HepG2 (cell line): ENCODE results near the gene TMEM141. TPM values are rescaled to one million over a fixed set of nuclear protein-coding genes. Genes with fewer than 3 reads are reported as not detected.

Experiments
- ATAC-seq: fragments of 200-7000 bp; cut with Tn5 transposase; 3 replicates; pipeline ENCODE4 v1.9.1; 2020; ENCODE audit warnings: mild to moderate bottlenecking, moderate library complexity
- BruUV-seq: library from RNA; stranded (reverse); fragments of 400-500 nt; replicated peaks from 2 replicates; lab custom pipeline; 2021; lab: Mats Ljungman, UMichigan
- CTCF ChIA-PET: fragments of 300-600 bp; formaldehyde crosslinking; extraction: SDS; loops from one replicate; lab custom pipeline; 2021; ENCODE audit warnings: low total read pairs, inconsistent platforms, low intra/inter-chr PET ratio; lab: Yijun Ruan, JAX
- POLR2A ChIA-PET: fragments of 350-600 bp; sonication (Branson Sonifier 250); formaldehyde crosslinking; loops from one replicate; lab custom pipeline; 2020; ENCODE audit warnings: antibody characterized with exemption, inconsistent platforms; lab: Yijun Ruan, JAX
- DNase-seq: peaks from one replicate; pipeline ENCODE4 v3.0.0-alpha.2; 2015; ENCODE audit warnings: low spot score
- FAIRE-seq: peaks from 3 replicates; lab custom pipeline; 2011; peaks lifted over from hg19 to GRCh38; lab: Jason Lieb, UNC
- H2AFZ ChIP-seq: one replicate; pipeline ENCODE4 v1.6.1; 2011; ENCODE audit warnings: low read length, inconsistent platforms
- H3K27ac ChIP-seq: fragments of 300-600 bp; 3 replicates; pipeline ENCODE4 v1.8.0; 2011; ENCODE audit warnings: mixed run types, mild to moderate bottlenecking, mixed read lengths, low read length, inconsistent platforms; ENCODE audit not compliant: insufficient read depth; ENCODE audit errors: extremely low read length
- H3K27me3 ChIP-seq, 2 experiments: fragments of 200-600 bp in 1 of 2; 2 replicates in 1 of 2; 3 replicates in 1 of 2; pipeline versions ENCODE4 v1.6.0 to v1.8.0; 2011; ENCODE audit warnings: low read length in 2 of 2, mild to moderate bottlenecking in 2 of 2, moderate library complexity in 2 of 2, inconsistent platforms in 1 of 2; ENCODE audit not compliant: insufficient read depth in 2 of 2, control insufficient read depth in 1 of 2
- H3K36me3 ChIP-seq, 2 experiments: fragments of 200-600 bp in 1 of 2; replicated peaks in 1 of 2; 2 replicates in 1 of 2; 3 replicates in 1 of 2; pipeline versions ENCODE4 v1.5.1 to v1.8.0; 2011; ENCODE audit warnings: low read length in 2 of 2, inconsistent platforms in 1 of 2; ENCODE audit not compliant: insufficient read depth in 2 of 2, control insufficient read depth in 1 of 2
- H3K4me1 ChIP-seq: 2 replicates; pipeline ENCODE4 v1.5.1; 2012; ENCODE audit warnings: low read length, inconsistent platforms; ENCODE audit not compliant: insufficient read depth
- H3K4me2 ChIP-seq: 2 replicates; pipeline ENCODE4 v1.6.0; 2011; ENCODE audit warnings: low read depth, low read length, inconsistent platforms
- H3K4me3 ChIP-seq, 3 experiments: fragments of 200-600 bp in 1 of 3; sonication (generic), shearing (Covaris generic) in 1 of 3; replicated peaks in 1 of 3; 2 replicates each; pipeline ENCODE4 v1.5.1; 2011 to 2016; ENCODE audit warnings: low read length in 3 of 3, inconsistent platforms in 2 of 3, low read depth in 2 of 3, mild to moderate bottlenecking in 2 of 3, control low read depth in 1 of 3, mixed read lengths in 1 of 3; ENCODE audit not compliant: insufficient read depth in 1 of 3
- H3K79me2 ChIP-seq: one replicate; pipeline ENCODE4 v1.6.1; 2011; ENCODE audit warnings: low read length, inconsistent platforms; ENCODE audit not compliant: insufficient read depth
- H3K9ac ChIP-seq: 2 replicates; pipeline ENCODE4 v1.6.0; 2011; ENCODE audit warnings: mild to moderate bottlenecking, low read depth, low read length, inconsistent platforms; ENCODE audit not compliant: insufficient read depth
- H3K9me3 ChIP-seq: 2 replicates; pipeline ENCODE4 v1.5.1; 2012; ENCODE audit warnings: mild to moderate bottlenecking, low read length
- H4K20me1 ChIP-seq: 2 replicates; pipeline ENCODE4 v1.6.0; 2011; ENCODE audit warnings: inconsistent platforms, mild to moderate bottlenecking, low read length, moderate library complexity; ENCODE audit not compliant: insufficient read depth
- DNMT1 ChIP-seq: sonication (generic); formaldehyde crosslinking; IDR thresholded peaks from 2 replicates; pipeline ENCODE4 v1.5.1; 2020; ENCODE audit warnings: mild to moderate bottlenecking, missing genetic modification reagents
- GTF2F1 ChIP-seq: fragments of 150-350 bp; IDR thresholded peaks from 2 replicates; pipeline ENCODE4 v1.6.1; 2014; ENCODE audit warnings: low read length
- HNF4G ChIP-seq, 2 experiments: sonication (generic) in 1 of 2; formaldehyde crosslinking in 1 of 2; IDR thresholded peaks; 2 replicates each; pipeline versions ENCODE4 v1.4.0 to v1.6.1; 2011 to 2020; ENCODE audit warnings: borderline replicate concordance in 2 of 2, low read depth in 2 of 2, mild to moderate bottlenecking in 2 of 2, low read length in 1 of 2, missing genetic modification reagents in 1 of 2, moderate library complexity in 1 of 2
- RFXAP ChIP-seq: sonication (generic); formaldehyde crosslinking; IDR thresholded peaks from 2 replicates; pipeline ENCODE4 v1.4.0; 2020; ENCODE audit warnings: missing genetic modification reagents, borderline replicate concordance
- TCF7 ChIP-seq: sonication (generic); IDR thresholded peaks from 2 replicates; pipeline ENCODE4 v1.6.1; 2016; ENCODE audit warnings: antibody characterized with exemption, low read depth
- YY1 ChIP-seq: IDR thresholded peaks from 2 replicates; pipeline ENCODE4 v1.6.1; 2011; ENCODE audit warnings: low read length, low read depth, moderate library complexity, mild to moderate bottlenecking; ENCODE audit not compliant: insufficient read depth, insufficient replicate concordance
- ZBTB7B ChIP-seq: sonication (generic); formaldehyde crosslinking; IDR thresholded peaks from 2 replicates; pipeline ENCODE4 v1.4.0; 2020; ENCODE audit warnings: missing genetic modification reagents
- ZNF552 ChIP-seq: sonication (generic); formaldehyde crosslinking; IDR thresholded peaks from 2 replicates; pipeline ENCODE4 v1.9.0; 2022; ENCODE audit warnings: missing genetic modification reagents, mild to moderate bottlenecking, borderline replicate concordance
- ZNF605 ChIP-seq: sonication (generic); formaldehyde crosslinking; IDR thresholded peaks from 2 replicates; pipeline ENCODE4 v1.8.0; 2022; ENCODE audit warnings: mild to moderate bottlenecking, missing genetic modification reagents
- ZNF788 ChIP-seq: sonication (generic); formaldehyde crosslinking; IDR thresholded peaks from 2 replicates; pipeline ENCODE4 v1.5.0; 2020; ENCODE audit warnings: mild to moderate bottlenecking, missing genetic modification reagents, borderline replicate concordance
- WGBS: methylation state at CpG from one replicate; pipeline ENCODE4 v1.1.6; 2017; ENCODE audit warnings: low lambda C conversion rate; 5-methylcytosine and 5-hydroxymethylcytosine counted together
- in situ Hi-C: cut with HindIII; loops from 2 replicates; pipeline ENCODE4 v1.10.0; 2017; ENCODE audit warnings: low pct_unique_long_range_greater_than_20kb; ENCODE audit not compliant: extremely low pct_ligation_motif_present
- intact Hi-C: fragments of 100-400 bp; cut with micrococcal nuclease; formaldehyde crosslinking; loops from one replicate; pipeline ENCODE4 v1.10.0; 2022; ENCODE audit not compliant: unreplicated experiment
- polyA plus RNA-seq, 8 experiments: library from polyadenylated mRNA; depleted of rRNA in 3 of 8; stranded (reverse) in 7 of 8; unstranded in 1 of 8; fragments of >200 nt; fragmentation: Illumina TruSeq in 4 of 8; extraction: Trizol in 4 of 8; gene quantifications; 2 replicates each; pipeline versions ENCODE4 v1.2.1 to v1.2.3, GENCODE V29; 2011 to 2016; ENCODE audit warnings: low read depth in 4 of 8, missing spikeins in 1 of 8, mixed read lengths in 1 of 8; ENCODE audit not compliant: insufficient read depth in 1 of 8
- total RNA-seq, 5 experiments: library from RNA; depleted of rRNA; stranded (reverse); fragments of >200 nt; fragmentation: Illumina TruSeq; extraction: Trizol; gene quantifications; 2 replicates each; pipeline ENCODE4 v1.2.3, GENCODE V29; 2016; ENCODE audit warnings: low read depth in 1 of 5
- TF ChIP-seq, protein P1 (sequence below): IDR thresholded peaks from 2 replicates; pipeline ENCODE4 v1.4.0; 2020; ENCODE audit warnings: mild to moderate bottlenecking, missing genetic modification reagents
- TF ChIP-seq, protein P2 (sequence below): sonication (generic); formaldehyde crosslinking; IDR thresholded peaks from 2 replicates; pipeline ENCODE4 v1.5.0; 2020; ENCODE audit warnings: missing genetic modification reagents
- TF ChIP-seq, protein P3 (sequence below): sonication (generic); formaldehyde crosslinking; IDR thresholded peaks from 2 replicates; pipeline ENCODE4 v1.8.1; 2023; ENCODE audit warnings: mild to moderate bottlenecking, inconsistent platforms, moderate library complexity, missing genetic modification reagents, borderline replicate concordance
- TF ChIP-seq, protein P4 (sequence below): sonication (generic); formaldehyde crosslinking; IDR thresholded peaks from 2 replicates; pipeline ENCODE4 v1.4.0; 2020; ENCODE audit warnings: missing genetic modification reagents, borderline replicate concordance

TMEM141 gene
- total and polyA plus RNA-seq, 2 of the 13 experiments (the other 11 are each of a cell fraction or from before 2014, with no cell fraction given): 81.0 to 202 TPM

DNA sequence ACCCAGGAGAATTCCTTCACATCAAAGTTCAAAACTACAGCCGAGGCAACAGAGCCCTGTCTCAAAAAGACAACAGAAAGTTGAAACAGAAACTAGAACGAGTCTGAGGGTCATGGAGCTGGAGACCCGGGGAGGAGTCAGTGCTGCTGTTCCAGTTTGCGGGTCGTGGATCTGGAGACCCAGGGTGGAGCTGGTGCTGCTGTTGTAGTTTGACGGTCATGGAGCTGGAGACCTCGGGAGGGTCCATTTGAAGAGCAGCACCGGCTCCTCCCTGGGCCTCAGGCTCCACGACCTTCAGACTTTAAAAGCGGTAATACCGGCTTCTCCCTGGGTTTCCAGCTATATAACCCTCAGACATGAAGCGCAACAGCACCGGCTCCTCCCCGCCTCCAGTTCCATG lies 13.8 kb upstream of the TMEM141 start:
- Histone ChIP-seq H3K79me2 (no peaks in the 10 kb centered on the region), H4K20me1 (no peaks in the 10 kb centered on the region), H3K4me3 (peak overlapping the region; percentile 1 to 53 (median 50); a peak in 4 of 6 replicates), H3K4me1 (peaks cover 52% of the 10 kb centered on the region), H3K9me3 (peaks cover 6% of the 10 kb centered on the region; the same call in 1 of the 2 replicates), H3K9ac (peak overlapping the region; percentile 54), H3K4me2 (peak overlapping the region; percentile 80), H3K36me3 (no peaks in the 10 kb centered on the region), H2AFZ (peak overlapping the region; percentile 91), H3K27me3 (no peaks in the 10 kb centered on the region), H3K27ac (peak overlapping the region; percentile 54)
- DNase-seq (no peak), ATAC-seq (peak; percentile 60), FAIRE-seq (no peak)
- CTCF ChIA-PET: no interaction called here
- no TSS peak for BruUV-seq
- intact Hi-C loops: no loop called here
- in situ Hi-C loops: loop anchor here (10.0 kb wide), 1 partner anchor 267 kb away; the partner anchor contains the start of gene NPDC1
- 6% methylated on average over 8 of the region's 14 CpGs for WGBS
- POLR2A ChIA-PET: interaction anchor here (1.1 to 1.4 kb wide), 5 partner anchors 11 to 49 kb away, joined by 3 to 5 read pairs (median 4); partner anchors contain the start of genes LCN8 and TMEM141
- TF ChIP-seq ZNF552 (CRISPR knock-in tag): no peak
- TF ChIP-seq, protein P1, sequence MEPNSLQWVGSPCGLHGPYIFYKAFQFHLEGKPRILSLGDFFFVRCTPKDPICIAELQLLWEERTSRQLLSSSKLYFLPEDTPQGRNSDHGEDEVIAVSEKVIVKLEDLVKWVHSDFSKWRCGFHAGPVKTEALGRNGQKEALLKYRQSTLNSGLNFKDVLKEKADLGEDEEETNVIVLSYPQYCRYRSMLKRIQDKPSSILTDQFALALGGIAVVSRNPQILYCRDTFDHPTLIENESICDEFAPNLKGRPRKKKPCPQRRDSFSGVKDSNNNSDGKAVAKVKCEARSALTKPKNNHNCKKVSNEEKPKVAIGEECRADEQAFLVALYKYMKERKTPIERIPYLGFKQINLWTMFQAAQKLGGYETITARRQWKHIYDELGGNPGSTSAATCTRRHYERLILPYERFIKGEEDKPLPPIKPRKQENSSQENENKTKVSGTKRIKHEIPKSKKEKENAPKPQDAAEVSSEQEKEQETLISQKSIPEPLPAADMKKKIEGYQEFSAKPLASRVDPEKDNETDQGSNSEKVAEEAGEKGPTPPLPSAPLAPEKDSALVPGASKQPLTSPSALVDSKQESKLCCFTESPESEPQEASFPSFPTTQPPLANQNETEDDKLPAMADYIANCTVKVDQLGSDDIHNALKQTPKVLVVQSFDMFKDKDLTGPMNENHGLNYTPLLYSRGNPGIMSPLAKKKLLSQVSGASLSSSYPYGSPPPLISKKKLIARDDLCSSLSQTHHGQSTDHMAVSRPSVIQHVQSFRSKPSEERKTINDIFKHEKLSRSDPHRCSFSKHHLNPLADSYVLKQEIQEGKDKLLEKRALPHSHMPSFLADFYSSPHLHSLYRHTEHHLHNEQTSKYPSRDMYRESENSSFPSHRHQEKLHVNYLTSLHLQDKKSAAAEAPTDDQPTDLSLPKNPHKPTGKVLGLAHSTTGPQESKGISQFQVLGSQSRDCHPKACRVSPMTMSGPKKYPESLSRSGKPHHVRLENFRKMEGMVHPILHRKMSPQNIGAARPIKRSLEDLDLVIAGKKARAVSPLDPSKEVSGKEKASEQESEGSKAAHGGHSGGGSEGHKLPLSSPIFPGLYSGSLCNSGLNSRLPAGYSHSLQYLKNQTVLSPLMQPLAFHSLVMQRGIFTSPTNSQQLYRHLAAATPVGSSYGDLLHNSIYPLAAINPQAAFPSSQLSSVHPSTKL (CRISPR knock-in tag): no peak
- TF ChIP-seq, protein P2, sequence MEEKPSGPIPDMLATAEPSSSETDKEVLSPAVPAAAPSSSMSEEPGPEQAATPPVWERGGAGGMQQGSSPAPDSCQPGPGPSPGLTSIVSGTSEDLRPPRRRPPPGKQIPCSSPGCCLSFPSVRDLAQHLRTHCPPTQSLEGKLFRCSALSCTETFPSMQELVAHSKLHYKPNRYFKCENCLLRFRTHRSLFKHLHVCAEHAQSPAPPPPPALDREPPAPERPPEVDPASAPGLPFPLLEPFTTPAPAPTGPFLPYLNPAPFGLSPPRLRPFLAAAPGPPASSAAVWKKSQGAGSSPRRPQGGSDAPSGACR (CRISPR knock-in tag): no peak
- TF ChIP-seq ZBTB7B (CRISPR knock-in tag): no peak
- TF ChIP-seq DNMT1: no peak
- no peak for TF ChIP-seq GTF2F1
- peak; percentile 32 for TF ChIP-seq YY1
- no peak for TF ChIP-seq RFXAP (CRISPR knock-in tag)
- peak; percentile 53; the same call in 1 of the 2 replicates for TF ChIP-seq HNF4G (IDR thresholded peaks at IDR 0.05; ENCODE audit: borderline replicate concordance, low read depth, low read length)
- no peak for TF ChIP-seq HNF4G (CRISPR knock-in tag; IDR thresholded peaks at IDR 0.05; ENCODE audit: borderline replicate concordance, low read depth)
- TF ChIP-seq, protein P3, sequence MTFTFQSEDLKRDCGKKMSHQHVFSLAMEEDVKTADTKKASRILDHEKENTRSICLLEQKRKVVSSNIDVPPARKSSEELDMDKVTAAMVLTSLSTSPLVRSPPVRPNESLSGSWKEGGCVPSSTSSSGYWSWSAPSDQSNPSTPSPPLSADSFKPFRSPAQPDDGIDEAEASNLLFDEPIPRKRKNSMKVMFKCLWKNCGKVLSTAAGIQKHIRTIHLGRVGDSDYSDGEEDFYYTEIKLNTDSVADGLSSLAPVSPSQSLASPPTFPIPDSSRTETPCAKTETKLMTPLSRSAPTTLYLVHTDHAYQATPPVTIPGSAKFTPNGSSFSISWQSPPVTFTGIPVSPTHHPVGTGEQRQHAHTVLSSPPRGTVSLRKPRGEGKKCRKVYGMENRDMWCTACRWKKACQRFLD (CRISPR knock-in tag): no peak
- TF ChIP-seq, protein P4, sequence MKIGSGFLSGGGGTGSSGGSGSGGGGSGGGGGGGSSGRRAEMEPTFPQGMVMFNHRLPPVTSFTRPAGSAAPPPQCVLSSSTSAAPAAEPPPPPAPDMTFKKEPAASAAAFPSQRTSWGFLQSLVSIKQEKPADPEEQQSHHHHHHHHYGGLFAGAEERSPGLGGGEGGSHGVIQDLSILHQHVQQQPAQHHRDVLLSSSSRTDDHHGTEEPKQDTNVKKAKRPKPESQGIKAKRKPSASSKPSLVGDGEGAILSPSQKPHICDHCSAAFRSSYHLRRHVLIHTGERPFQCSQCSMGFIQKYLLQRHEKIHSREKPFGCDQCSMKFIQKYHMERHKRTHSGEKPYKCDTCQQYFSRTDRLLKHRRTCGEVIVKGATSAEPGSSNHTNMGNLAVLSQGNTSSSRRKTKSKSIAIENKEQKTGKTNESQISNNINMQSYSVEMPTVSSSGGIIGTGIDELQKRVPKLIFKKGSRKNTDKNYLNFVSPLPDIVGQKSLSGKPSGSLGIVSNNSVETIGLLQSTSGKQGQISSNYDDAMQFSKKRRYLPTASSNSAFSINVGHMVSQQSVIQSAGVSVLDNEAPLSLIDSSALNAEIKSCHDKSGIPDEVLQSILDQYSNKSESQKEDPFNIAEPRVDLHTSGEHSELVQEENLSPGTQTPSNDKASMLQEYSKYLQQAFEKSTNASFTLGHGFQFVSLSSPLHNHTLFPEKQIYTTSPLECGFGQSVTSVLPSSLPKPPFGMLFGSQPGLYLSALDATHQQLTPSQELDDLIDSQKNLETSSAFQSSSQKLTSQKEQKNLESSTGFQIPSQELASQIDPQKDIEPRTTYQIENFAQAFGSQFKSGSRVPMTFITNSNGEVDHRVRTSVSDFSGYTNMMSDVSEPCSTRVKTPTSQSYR (CRISPR knock-in tag): no peak
- TF ChIP-seq ZNF788 (CRISPR knock-in tag): 0 out of 2 replicates have a peak, but pooled peaks have one; percentile 40
- TF ChIP-seq TCF7: no peak
- TF ChIP-seq ZNF605 (CRISPR knock-in tag): peak; percentile 43; the same call in 1 of the 2 replicates
